RWPE1 (cell line): ENCODE measurements around the gene BAIAP2.

ENCODE experiments used
- CTCF ChIA-PET: fragments of 350-600 bp; sonication (Branson Sonifier 250); formaldehyde crosslinking; extraction: SDS; loops from one replicate; lab custom pipeline; 2021; lab: Yijun Ruan, JAX
- POLR2A ChIA-PET: fragments of 400-600 bp; formaldehyde crosslinking; extraction: SDS; loops from one replicate; lab custom pipeline; 2020; ENCODE audit warnings: antibody characterized with exemption; ENCODE audit not compliant: low non-redundant PET; lab: Yijun Ruan, JAX
- DNase-seq: peaks from one replicate; pipeline ENCODE4 v3.0.0; 2012; ENCODE audit warnings: low spot score
- H3K27ac ChIP-seq: fragments of 450-650 bp; 2 replicates; pipeline ENCODE4 v1.5.1; 2017
- TF ChIP-seq, protein P1 (sequence below): fragments of 450-650 bp; conservative IDR thresholded peaks from 2 replicates; pipeline ENCODE4 v1.5.1; 2017; ENCODE audit warnings: low read depth, mild to moderate bottlenecking

Gene BAIAP2

DNA sequence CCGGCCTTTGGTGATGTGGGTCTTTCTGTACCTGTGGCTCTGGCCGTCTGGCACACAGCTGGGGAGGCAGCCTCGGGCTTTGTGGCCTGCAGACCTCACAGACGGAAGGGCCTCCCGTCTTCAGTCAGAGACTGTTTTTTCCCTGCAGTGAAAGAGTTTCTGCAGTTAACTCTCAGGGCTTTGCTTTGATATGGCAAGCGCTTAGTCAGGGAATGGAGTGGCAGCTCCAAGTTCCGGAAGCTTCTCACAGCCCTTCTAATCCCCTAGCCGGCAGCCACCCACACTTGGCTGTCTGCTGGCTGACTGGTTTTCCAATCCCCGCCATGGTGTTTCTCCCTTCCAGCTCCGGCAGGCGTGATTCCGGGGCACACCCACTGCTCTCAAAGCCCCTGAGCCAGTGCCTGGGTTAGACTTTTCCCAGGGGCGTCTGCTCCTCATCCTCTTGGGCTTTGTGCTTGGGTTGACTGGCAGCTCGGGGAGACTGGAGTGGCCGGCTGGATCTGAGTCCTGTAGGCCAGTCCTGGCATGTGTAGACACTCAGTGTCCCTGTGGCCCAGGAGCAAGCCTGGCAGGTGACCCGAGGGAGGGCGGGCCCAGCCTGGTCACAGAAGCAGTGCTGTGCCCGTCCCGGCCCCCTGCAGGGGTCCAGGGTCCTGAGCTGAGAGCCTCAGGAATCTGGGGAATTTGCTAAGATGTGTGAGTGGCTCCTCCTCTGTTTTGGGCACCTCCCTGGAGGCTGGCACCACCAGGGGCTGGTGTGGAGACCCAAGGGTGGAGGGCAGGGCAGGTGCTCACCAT lies 29.9 kb downstream of the BAIAP2 start:
- TF ChIP-seq, protein P1, sequence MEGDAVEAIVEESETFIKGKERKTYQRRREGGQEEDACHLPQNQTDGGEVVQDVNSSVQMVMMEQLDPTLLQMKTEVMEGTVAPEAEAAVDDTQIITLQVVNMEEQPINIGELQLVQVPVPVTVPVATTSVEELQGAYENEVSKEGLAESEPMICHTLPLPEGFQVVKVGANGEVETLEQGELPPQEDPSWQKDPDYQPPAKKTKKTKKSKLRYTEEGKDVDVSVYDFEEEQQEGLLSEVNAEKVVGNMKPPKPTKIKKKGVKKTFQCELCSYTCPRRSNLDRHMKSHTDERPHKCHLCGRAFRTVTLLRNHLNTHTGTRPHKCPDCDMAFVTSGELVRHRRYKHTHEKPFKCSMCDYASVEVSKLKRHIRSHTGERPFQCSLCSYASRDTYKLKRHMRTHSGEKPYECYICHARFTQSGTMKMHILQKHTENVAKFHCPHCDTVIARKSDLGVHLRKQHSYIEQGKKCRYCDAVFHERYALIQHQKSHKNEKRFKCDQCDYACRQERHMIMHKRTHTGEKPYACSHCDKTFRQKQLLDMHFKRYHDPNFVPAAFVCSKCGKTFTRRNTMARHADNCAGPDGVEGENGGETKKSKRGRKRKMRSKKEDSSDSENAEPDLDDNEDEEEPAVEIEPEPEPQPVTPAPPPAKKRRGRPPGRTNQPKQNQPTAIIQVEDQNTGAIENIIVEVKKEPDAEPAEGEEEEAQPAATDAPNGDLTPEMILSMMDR: no peak
- CTCF ChIA-PET: interaction anchor here (0.6 to 1.2 kb wide), 2 partner anchors 18 to 37 kb away, joined by 3 to 4 read pairs; no protein-coding TSS in a partner anchor
- H3K27ac ChIP-seq: peak overlapping the region; percentile 99
- POLR2A ChIA-PET: interaction anchor here (1.0 kb wide), 1 partner anchor 28 kb away, joined by 5 read pairs; no protein-coding TSS in a partner anchor
- DNase-seq: no peak

- POLR2A ChIA-PET: no interaction called here
- CTCF ChIA-PET: no interaction called here
- H3K27ac ChIP-seq: peak overlapping the region; percentile 99
- TF ChIP-seq, protein P1: no peak
- DNase-seq: no peak
These were observed 30.5 kb downstream of the BAIAP2 start for GRCh38 chr17:81065500-81065899.

GRCh38 chr17:81066072-81066471 lies 31.1 kb downstream of the BAIAP2 start:
- DNase-seq: peak; percentile 33

GRCh38 chr17:81066771-81067315 lies 31.9 kb downstream of the BAIAP2 start:
- ChIA-PET CTCF (interaction anchor here (0.5 to 0.6 kb wide), 2 partner anchors 56 to 479 kb away, joined by 3 read pairs; no protein-coding TSS in a partner anchor), POLR2A (no interaction called here)
- DNase-seq: no peak

More at GRCh38 chr17:81066072-81066471, 31.1 kb downstream of the BAIAP2 start:
- POLR2A ChIA-PET: no interaction called here
- CTCF ChIA-PET: interaction anchor here (0.5 kb wide), 1 partner anchor 480 kb away, joined by 3 read pairs; no protein-coding TSS in a partner anchor
- TF ChIP-seq, protein P1: no peak
- H3K27ac ChIP-seq: peak overlapping the region; percentile 99

GRCh38 chr17:81067391-81067811 lies 32.5 kb downstream of the BAIAP2 start:
- peak overlapping the region; percentile 99 for H3K27ac ChIP-seq
- CTCF ChIA-PET: interaction anchor here (0.6 to 0.9 kb wide), 3 partner anchors 8 to 56 kb away, joined by 3 to 5 read pairs (median 3); no protein-coding TSS in a partner anchor
- POLR2A ChIA-PET: no interaction called here
- TF ChIP-seq, protein P1: no peak
- no peak for DNase-seq

More at GRCh38 chr17:81066771-81067315, 31.9 kb downstream of the BAIAP2 start:
- TF ChIP-seq, protein P1: no peak
- peak overlapping the region; percentile 99 for H3K27ac ChIP-seq

DNA sequence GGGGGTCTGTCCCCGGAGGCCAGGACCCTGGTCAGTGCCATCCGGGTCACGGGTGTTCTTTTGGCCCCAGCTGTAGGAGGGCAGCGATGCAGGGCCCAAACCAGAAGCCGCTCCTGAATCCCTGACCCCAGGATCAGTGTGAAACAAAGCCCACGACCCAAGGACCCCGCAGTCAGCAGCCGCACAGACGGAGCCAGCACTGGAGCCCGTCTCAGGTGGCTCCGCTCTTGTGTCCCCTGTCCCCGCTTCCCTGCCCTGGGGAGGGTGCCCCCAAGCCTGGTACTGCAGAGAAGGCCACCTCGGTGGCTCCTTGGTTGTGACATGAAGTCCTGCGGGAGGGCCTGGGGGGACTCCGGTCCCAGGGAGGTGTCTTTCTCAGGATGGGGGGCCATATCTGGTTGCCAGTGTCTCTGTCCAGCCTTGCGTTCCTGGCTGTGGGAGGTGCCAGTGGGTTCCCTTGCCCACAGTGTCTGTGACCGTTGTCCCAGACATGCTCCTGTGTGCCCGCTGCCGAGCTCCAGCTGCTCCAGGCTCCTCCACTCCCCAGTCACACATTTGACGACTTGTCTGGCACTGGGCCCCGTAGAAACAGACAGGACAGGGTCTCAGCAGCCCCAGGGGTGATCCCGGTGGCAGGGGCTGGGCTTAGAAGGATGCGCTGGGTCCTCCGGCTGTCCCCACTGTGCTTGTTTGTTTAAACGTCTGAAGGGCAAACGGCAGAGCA lies 33.6 kb downstream of the BAIAP2 start:
- TF ChIP-seq, protein P1: no peak
- DNase-seq: no peak
- peak overlapping the region; percentile 99 for H3K27ac ChIP-seq
- POLR2A ChIA-PET: no interaction called here
- CTCF ChIA-PET: interaction anchor here (0.5 to 1.2 kb wide), 2 partner anchors 9 to 33 kb away, joined by 5 read pairs; no protein-coding TSS in a partner anchor
